GM18502 (cell line): ENCODE data around the gene F8.

Experiments
- ATAC-seq: cut with Tn5 transposase; IDR thresholded peaks from one replicate; pipeline ENCODE4 v1.9.1; 2021; ENCODE audit warnings: mild to moderate bottlenecking; ENCODE audit not compliant: unreplicated experiment, poor library complexity

The F8 gene

GRCh38 chrX:155022585-155022984 is at the start of gene F8:
Gene F8 (minus strand): TSS chrX:155022723. CDS start chrX:155022552, 171 bp downstream.
- no peak for ATAC-seq

- no peak for ATAC-seq
Observed at GRCh38 chrX:155071694-155072280, 49.3 kb upstream of the F8 start.

DNA sequence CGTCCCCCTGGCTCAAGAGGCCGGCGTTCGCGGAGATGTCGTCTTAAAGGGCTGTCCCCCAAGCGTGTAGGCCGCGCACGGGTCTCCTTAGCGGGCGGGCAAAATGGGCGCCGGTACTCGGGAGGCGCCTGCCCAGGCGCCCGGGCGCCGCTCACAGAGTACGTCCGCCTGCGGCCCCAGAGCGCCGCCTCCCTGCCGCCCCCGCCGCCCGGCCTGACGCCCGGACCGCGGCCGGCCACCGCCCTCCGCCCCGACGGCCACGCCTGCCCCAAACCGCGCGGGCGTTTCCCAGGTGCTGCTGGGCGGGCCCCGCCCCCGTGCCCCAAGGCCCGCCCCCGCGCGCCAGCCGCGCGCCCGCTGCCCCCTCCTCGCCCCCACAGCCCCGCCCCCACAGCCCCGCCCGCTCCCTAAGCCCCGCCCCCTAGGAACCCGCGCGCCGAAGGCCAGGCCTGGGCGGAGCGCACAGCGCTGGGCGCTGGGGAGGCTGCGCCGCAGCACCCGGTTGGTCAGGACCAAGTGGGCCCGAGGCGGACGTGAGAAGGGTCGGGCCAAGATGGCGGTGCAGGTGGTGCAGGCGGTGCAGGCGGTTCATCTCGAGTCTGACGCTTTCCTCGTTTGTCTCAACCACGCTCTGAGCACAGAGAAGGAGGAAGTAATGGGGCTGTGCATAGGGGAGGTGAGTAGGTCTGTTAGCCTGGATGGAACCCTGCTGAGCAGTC is 48.6 kb upstream of the F8 start, which contains the start of the genes BRCC3, CMC4 and MTCP1:
Gene BRCC3 (plus strand): TSS at position 534 of the 719 bp plus-strand sequence. CDS start 20 bp downstream, at position 554.
Gene CMC4 (minus strand): TSS at position 162 of the 719 bp plus-strand sequence. CDS start 7,113 bp downstream, outside the sequence.
Gene MTCP1 (minus strand): TSS at position 162 of the 719 bp plus-strand sequence. CDS start 5,126 bp downstream, outside the sequence.
- peak; percentile 88 for ATAC-seq

- peak; percentile 30 for ATAC-seq
Observed at GRCh38 chrX:155070663-155070974, 48.1 kb upstream of the F8 start.

DNA sequence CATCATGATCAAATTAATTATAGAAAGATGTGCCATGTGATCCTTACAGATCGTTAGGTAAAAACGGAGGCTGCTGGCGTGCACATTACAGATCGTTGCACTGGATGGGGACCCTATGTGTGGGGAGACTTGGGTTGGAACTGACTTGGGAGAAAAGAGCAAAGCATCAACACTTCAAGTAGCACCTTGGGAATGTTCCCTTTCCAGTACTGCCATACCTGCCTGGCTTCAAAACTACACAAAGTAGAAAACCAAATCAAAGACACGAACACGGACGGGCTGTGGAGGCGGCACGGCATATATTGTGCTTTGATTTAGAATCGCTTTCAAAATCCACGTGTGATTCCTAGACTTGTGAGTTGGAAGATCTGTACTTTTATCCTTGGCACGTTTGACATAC is 47.5 kb upstream of the F8 start:
- ATAC-seq, result no peak

DNA sequence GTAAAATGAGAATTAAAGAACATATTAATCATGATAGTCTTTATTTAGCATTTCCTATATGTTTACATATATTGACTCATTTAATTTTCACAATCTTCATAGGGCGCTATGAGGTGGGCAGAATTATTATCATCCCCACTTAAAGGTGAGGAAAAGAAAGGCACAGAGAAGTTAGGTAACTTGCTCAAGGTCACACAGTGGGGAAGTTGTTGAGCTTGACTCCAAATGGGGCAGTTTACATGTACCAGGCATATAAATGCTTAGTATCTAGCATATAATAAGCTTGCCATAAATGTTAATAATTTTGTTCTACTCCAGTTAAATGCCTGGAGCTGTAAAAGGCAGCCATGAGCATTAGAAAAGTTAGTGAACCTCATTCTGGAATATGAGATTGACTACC is 46.9 kb upstream of the F8 start:
- no peak for ATAC-seq

DNA sequence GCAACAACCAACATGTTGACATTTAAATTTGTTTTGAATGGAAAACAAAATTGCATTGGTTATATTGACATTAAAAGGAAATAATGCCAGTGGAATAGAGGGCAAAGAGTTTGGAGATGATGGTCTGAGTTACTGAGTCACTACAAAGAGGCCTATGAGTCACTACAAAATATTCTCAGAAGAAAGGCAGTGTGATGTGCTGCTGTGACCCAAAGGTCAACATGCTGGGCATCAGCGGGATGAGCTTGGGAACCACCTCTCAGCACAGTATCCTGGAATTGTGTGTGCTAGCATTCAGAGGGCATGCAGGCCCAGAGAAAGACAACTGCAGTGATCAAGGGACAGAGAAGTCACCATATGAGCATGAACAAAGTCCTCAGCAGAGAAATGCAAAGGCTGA is 45.6 kb upstream of the F8 start:
- ATAC-seq, result no peak

- no peak for ATAC-seq
Observed at GRCh38 chrX:155065035-155065734, 42.7 kb upstream of the F8 start.

DNA sequence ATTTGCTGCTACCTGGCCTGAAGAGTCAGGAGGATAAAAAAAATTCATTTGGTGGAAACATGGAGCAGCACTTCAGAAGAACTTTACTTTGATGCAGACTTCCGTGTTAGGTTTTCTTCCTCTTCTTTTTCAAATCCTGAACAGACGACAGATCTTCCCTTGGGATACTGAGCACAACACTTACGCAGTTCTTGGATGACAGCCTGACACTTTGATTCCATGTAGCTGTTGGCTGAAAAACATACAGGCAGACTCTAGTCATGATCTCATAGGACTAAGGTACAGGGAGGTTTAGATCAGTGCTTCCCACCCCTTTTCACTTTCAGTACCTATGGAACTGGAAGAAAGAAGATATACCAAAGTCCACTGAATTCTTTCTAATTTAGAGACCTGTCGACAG is 39.2 kb upstream of the F8 start:
- no peak for ATAC-seq

DNA sequence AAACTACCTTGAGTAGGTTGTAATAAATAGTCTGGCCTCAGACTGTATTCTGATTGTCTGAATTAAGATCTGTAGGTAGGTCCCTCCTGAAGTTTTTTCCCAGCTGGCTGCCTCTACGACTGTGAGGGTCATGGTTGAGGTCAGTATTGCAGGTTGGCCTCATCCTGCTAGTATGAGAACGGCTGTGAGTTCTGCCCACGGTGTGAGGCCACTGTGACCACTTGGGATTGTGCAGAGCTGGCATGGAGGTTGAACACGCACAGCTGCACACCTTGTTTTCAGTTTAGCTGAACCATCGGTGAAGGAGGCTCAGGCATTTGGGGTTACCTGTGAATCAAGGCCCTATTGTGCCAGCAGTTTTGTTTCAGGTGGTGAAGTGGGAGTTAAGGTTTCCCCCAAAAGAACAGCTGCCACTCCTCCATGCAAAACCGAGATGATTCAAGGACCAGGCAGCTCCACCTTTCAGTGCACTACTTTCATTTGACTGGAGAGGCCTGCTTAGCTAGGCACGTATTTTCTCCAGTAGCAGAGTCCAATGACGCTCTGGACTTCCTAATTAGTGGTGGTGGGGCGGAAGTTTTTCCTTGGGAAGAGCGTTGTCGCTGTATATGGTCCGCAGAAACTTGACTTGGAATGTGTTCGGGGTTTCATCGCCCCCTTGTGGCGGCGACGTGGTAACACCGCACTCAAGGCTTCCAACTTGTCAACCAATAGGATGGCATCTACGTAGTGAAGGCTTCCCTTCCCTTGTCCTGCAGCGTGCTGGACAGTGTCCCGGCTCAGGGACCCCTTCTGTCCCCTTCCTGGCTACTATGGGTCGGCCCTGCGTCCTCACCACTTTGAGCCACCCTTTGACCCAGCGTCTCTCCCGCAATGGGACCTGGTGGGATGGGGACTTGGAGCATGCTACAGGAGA is 34.6 kb upstream of the F8 start:
- peak; percentile 85 for ATAC-seq

DNA sequence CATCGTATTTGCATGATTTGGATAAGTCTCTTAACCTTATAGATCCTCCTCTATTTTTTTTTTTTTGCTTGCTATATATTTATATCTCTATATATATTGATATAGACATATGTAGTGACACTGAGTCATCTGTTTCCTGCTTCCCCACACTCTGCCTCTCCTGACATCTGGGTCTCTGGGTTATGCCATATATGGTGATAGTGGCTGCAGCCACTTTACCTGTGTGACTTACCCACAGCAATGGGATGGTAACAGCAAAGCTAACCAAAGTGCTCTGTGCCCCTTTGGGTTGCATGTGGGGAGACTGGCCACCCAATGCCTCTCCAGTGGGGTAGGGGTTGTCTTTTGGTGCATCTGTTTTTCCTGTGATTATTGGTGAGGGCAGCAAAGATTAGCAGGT is 33.9 kb upstream of the F8 start:
- ATAC-seq, result no peak

- no peak for ATAC-seq
Observed at GRCh38 chrX:155055494-155055893, 33.0 kb upstream of the F8 start.

GRCh38 chrX:155054255-155054654 is 31.7 kb upstream of the F8 start:
- no peak for ATAC-seq

GRCh38 chrX:155053656-155054055 is 31.1 kb upstream of the F8 start:
- no peak for ATAC-seq

GRCh38 chrX:155052738-155053498 is 30.4 kb upstream of the F8 start:
- no peak for ATAC-seq

GRCh38 chrX:155048977-155049619 is 26.6 kb upstream of the F8 start:
- peak; percentile 55 for ATAC-seq

DNA sequence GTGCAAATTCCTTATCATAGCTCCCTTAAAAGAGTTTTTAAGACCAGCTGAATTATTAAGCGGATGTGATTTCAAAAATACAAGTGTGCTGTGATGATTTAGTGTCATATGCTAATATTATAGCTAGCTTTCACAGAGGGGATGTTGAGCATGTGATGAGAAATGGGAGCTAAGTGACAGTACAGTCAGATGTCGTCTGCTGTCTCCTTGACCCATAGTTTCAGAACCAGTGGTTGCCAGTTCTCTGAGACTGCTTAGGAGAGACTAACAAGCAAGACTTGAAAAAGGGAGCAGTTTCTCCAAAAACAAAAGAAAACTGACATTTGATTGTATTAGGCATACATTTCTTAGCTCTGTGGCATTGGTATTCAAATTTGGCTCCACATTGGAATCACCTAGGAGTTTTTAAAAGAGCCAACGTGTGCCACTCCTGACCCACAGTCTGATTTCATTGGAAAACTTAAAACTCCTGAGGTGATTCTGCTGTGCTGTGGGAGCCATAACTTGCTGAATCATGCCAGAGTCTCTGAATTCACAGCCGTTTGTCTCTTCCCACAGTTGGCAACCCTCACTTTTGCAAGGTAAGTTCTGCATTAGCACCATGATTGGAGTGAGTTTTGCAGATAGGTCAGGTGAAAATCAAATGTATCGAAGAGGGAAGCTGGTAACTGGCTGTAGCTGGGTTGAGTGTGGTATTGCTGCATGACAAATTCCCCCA is 24.4 kb upstream of the F8 start:
- ATAC-seq, result no peak

- no peak for ATAC-seq
Observed at GRCh38 chrX:155046129-155046810, 23.7 kb upstream of the F8 start.
